ENCODE measurements around the gene ADIRF. TPM values are rescaled to one million over a fixed set of nuclear protein-coding genes. Genes with fewer than 3 reads are reported as not detected.

Gene ADIRF
- 86.1 and 116 TPM in 2 replicates for total RNA-seq

GRCh38 chr10:86968271-86968993 is at the start of gene ADIRF:
ADIRF (plus strand) TSS chr10:86968482; CDS start chr10:86968545, 63 bp downstream.

GRCh38 chr10:86957471-86958115 is 10.7 kb upstream of the ADIRF start, which contains the start of gene MMRN2:
MMRN2 (minus strand) TSS chr10:86957615; CDS start chr10:86957541, 74 bp downstream.

GRCh38 chr10:86958116-86958900 is 10.0 kb upstream of the ADIRF start, which contains the start of gene SNCG:
SNCG (plus strand) TSS chr10:86958599; CDS start chr10:86958698, 99 bp downstream.

GRCh38 chr10:87020056-87020455 is 51.8 kb downstream of the ADIRF start, which contains the start of gene FAM25A:
FAM25A (plus strand) TSS chr10:87020294; CDS start chr10:87020325, 31 bp downstream.

Other genes with a start within 250 kb of the ADIRF start
- 55.2 and 60.5 TPM in 2 replicates for gene BMPR1A, start 211.9 kb upstream of the ADIRF start, total RNA-seq
- gene MMRN2, start 10.9 kb upstream of the ADIRF start, total RNA-seq: 6.2 and 6.3 TPM in 2 replicates
- 4.5 and 13.0 TPM in 2 replicates for gene SNCG, start 9.9 kb upstream of the ADIRF start, total RNA-seq
- not detected in 2 replicates for gene FAM25A, start 51.8 kb downstream of the ADIRF start, total RNA-seq
- 205 and 225 TPM in 2 replicates for gene GLUD1, start 126.4 kb downstream of the ADIRF start, total RNA-seq
- 22.0 and 25.9 TPM in 2 replicates for gene SHLD2, start 126.7 kb downstream of the ADIRF start, total RNA-seq

Data from smooth muscle cell of the pulmonary artery (primary cell).